T-helper 1 cell treated with Interleukin-12 subunit alpha and Interleukin-12 subunit beta and Interleukin-4 antibody, amounts not matched to agents 30 ng/mL and 1 ng/mL, for 36 hours (primary cell): ENCODE data around the gene BRF1. TPM values are rescaled to one million over a fixed set of nuclear protein-coding genes. Genes with fewer than 3 reads are reported as not detected.

Source experiments
- intact Hi-C: fragments of 100-400 bp; cut with micrococcal nuclease; formaldehyde crosslinking; loops from one replicate; pipeline ENCODE4 v1.15.1; 2024
- total RNA-seq: library from RNA; stranded (reverse); gene quantifications from 2 replicates; pipeline ENCODE4 v1.2.3, GENCODE V29; 2022

BRF1 gene
- total RNA-seq, 1 donor from 2014 or later = 50.6 TPM

- intact Hi-C loops = no loop called here
Measured at GRCh38 chr14:105163040-105163742, 137.6 kb downstream of the BRF1 start.

DNA sequence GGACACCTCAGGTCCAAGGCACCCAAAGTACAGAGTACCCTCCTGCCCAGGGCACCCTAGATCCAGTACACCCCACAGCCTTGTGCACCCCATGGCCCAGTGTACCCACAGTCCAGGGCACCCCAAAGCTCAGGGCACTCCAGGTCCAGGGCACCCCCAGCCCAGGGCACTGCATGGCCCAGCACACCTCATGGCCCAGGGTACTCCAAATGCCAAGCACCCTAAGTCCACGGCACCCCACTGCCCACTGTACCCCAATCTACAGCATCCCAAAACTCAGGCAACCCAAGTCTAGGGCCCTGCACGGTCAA lies 138.2 kb downstream of the BRF1 start:
- intact Hi-C loops = no loop called here

DNA sequence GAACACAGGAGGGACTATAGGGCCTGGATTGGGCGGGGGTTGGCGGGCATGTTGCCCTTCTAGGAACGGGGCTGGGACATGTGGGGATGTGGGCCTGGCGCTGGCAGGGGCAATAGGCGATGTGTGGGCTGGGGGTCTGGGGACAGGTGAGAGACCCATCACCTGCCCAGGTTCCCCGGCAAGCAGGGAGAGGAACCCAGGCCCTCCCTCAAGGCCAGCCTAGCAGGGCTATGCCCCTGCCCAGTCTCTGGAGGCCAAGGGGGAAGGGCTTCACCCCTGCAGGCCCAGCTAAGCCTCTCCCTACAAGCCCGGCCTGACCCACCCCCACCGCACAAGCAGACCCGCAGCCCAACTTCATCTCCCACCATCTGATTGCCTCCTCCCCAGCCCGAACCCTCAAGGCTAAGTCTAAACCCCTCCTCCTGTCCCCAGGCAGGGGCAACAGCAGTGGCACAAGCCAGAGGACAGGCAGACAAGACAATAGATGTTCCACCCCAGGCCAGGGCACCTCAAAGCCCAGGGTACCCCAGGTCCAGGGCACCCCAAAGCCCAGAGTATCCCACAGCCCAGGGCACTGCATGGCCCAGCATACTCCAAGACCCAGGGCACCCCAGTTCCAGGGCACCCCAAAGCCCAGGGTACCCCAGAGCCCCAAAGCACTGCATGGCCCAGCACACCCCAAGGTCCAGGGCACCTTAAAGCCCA lies 138.7 kb downstream of the BRF1 start:
- intact Hi-C loops = no loop called here

- intact Hi-C loops = no loop called here
Measured at GRCh38 chr14:105161309-105161708, 139.5 kb downstream of the BRF1 start.

DNA sequence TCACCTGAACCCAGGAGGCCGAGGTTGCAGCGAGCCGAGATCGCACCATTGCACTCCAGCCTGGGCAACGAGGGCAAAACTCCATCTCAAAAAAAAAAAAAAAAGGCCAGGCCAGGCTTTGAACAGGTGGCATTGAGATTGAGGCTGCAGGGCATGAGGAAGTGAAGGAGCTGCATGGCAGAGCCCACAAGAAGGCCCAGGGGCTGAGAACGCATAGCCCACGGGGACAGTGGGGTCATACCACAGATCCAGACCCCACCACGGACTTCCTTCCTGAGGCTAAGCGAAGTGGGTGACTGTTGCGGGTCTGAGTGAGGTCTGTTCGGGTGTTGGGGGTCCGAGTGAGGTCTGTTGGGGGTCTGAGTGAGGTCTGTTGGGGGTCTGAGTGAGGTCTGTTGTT lies 140.0 kb downstream of the BRF1 start:
- intact Hi-C loops = no loop called here

DNA sequence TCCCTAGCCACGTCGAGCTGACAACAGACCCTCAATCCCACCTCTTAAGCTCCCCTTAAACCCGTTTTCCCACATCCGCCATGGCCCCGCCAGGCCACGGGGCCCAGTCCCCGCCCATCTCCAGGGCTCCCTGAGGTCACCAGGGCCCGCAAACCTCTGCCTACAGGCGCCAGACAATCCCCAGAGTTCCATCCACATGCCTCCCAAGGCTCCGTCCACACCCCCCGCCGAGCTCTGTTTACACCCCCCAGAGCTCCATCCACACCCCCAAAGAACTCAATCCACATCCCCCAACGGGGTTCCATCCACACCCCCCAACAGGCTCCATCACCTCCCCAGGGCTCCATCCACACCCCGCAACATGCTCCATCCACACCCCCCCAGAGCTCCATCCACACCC lies 141.5 kb downstream of the BRF1 start:
- intact Hi-C loops = no loop called here

Other genes starting within 250 kb of the BRF1 start
- 48.6 and 48.8 TPM in 2 replicates for gene GPR132, start 235.6 kb downstream of the BRF1 start, total RNA-seq
- gene JAG2, start 132.2 kb downstream of the BRF1 start, total RNA-seq = 7.2 and 7.9 TPM in 2 replicates
- 34.0 and 35.8 TPM in 2 replicates for gene NUDT14, start 119.7 kb downstream of the BRF1 start, total RNA-seq
- gene BTBD6, start 52.5 kb downstream of the BRF1 start, total RNA-seq = 39.7 and 39.9 TPM in 2 replicates
- gene PACS2, start 13.7 kb upstream of the BRF1 start, total RNA-seq = 33.3 and 35.8 TPM in 2 replicates
- gene TEX22, start 97.5 kb upstream of the BRF1 start, total RNA-seq = 4.3 and 4.5 TPM in 2 replicates
- gene MTA1, start 118.8 kb upstream of the BRF1 start, total RNA-seq = 129 and 138 TPM in 2 replicates
- gene CRIP2, start 173.8 kb upstream of the BRF1 start, total RNA-seq = 0.71 and 0.78 TPM in 2 replicates
- 220 and 231 TPM in 2 replicates for gene CRIP1, start 185.9 kb upstream of the BRF1 start, total RNA-seq
- 31.9 and 35.9 TPM in 2 replicates for gene TEDC1, start 190.2 kb upstream of the BRF1 start, total RNA-seq
- gene TMEM121, start 225.6 kb upstream of the BRF1 start, total RNA-seq = 4.2 TPM in 2 replicates